Suppressor macrophage (primary cell): Measurements from ENCODE around the gene MACO1.

Experiments used
- DNase-seq, 4 experiments: peaks; one replicate each; pipeline ENCODE4 v3.0.0-alpha.2; 2020 to 2022

The MACO1 gene

GRCh38 chr1:25543425-25544242 lies 112.9 kb downstream of the MACO1 start, which contains the start of gene LDLRAP1:
Gene LDLRAP1 (plus strand): TSS chr1:25543606. CDS start chr1:25543699, 93 bp downstream.
- peak; percentile 87 to 96 (median 94) for DNase-seq

- no peak for DNase-seq
Measured at GRCh38 chr1:25544243-25544764, 113.6 kb downstream of the MACO1 start.

GRCh38 chr1:25544819-25545218 lies 114.1 kb downstream of the MACO1 start:
- DNase-seq = no peak

- DNase-seq = no peak
Measured at GRCh38 chr1:25545767-25546166, 115.1 kb downstream of the MACO1 start.

- DNase-seq = no peak
Measured at GRCh38 chr1:25546193-25546592, 115.5 kb downstream of the MACO1 start.

- no peak for DNase-seq
Measured at GRCh38 chr1:25548601-25549000, 117.9 kb downstream of the MACO1 start.

GRCh38 chr1:25549273-25550154 lies 118.8 kb downstream of the MACO1 start:
- DNase-seq = peak; percentile 73 to 89 (median 79)
